ENCODE measurements around the gene ZNF664.

The ZNF664 gene

GRCh38 chr12:124032265-124032886, 59.4 kb downstream of the ZNF664 start:
- Mint-ChIP-seq H3K4me3 (no peak overlapping the region), H3K27ac (no peak overlapping the region), H3K36me3 (ENCODE audit: insufficient read depth) (peaks cover 3% of the 10 kb centered on the region), H3K9me3 (no peaks in the 10 kb centered on the region), H3K4me1 (ENCODE audit: low read depth in 2 of 2) (peaks cover 0 to 4% of the 10 kb centered on the region in 2 donors), H3K27me3 (peaks cover 19 to 23% of the 10 kb centered on the region in 2 donors)
- DNase-seq (peak in 1 of 3 experiments; percentile 8), ATAC-seq (replicated peaks) (no peak)

GRCh38 chr12:124033859-124034258, 60.8 kb downstream of the ZNF664 start:
- Mint-ChIP-seq H3K4me1 (ENCODE audit: low read depth in 2 of 2) (peaks cover 0 to 4% of the 10 kb centered on the region in 2 donors), H3K36me3 (ENCODE audit: insufficient read depth) (peaks cover 3% of the 10 kb centered on the region), H3K27ac (no peak overlapping the region), H3K4me3 (no peak overlapping the region), H3K9me3 (no peaks in the 10 kb centered on the region), H3K27me3 (peaks cover 21 to 24% of the 10 kb centered on the region in 2 donors)
- ATAC-seq (replicated peaks) (no peak), DNase-seq (no peak)

- ATAC-seq (replicated peaks) (no peak), DNase-seq (no peak)
- Mint-ChIP-seq H3K4me3 (no peak overlapping the region), H3K27me3 (peaks cover 21 to 24% of the 10 kb centered on the region in 2 donors), H3K4me1 (ENCODE audit: low read depth in 2 of 2) (peaks cover 0 to 4% of the 10 kb centered on the region in 2 donors), H3K27ac (no peak overlapping the region), H3K36me3 (ENCODE audit: insufficient read depth) (peaks cover 3% of the 10 kb centered on the region), H3K9me3 (no peaks in the 10 kb centered on the region)
Measured at GRCh38 chr12:124034297-124034696, 61.3 kb downstream of the ZNF664 start.

GRCh38 chr12:124035163-124035562, 62.1 kb downstream of the ZNF664 start:
- Mint-ChIP-seq H3K4me3 (no peak overlapping the region), H3K36me3 (ENCODE audit: insufficient read depth) (peaks cover 3% of the 10 kb centered on the region), H3K4me1 (ENCODE audit: low read depth in 2 of 2) (peaks cover 0 to 4% of the 10 kb centered on the region in 2 donors), H3K27ac (no peak overlapping the region), H3K9me3 (no peaks in the 10 kb centered on the region), H3K27me3 (peaks cover 21 to 24% of the 10 kb centered on the region in 2 donors)
- DNase-seq (no peak), ATAC-seq (replicated peaks) (no peak)

GRCh38 chr12:124036171-124036598, 63.2 kb downstream of the ZNF664 start:
- no peak for ATAC-seq (replicated peaks)
- peaks cover 21 to 24% of the 10 kb centered on the region in 2 donors for H3K27me3 Mint-ChIP-seq

GRCh38 chr12:124036657-124037109, 63.7 kb downstream of the ZNF664 start:
- no peak overlapping the region for H3K27ac Mint-ChIP-seq
- no peaks in the 10 kb centered on the region for H3K9me3 Mint-ChIP-seq
- peaks cover 0 to 4% of the 10 kb centered on the region in 2 donors for H3K4me1 Mint-ChIP-seq (ENCODE audit: low read depth in 2 of 2)
- ATAC-seq (replicated peaks), result peak; percentile 39
- no peak overlapping the region for H3K4me3 Mint-ChIP-seq
- peaks cover 3% of the 10 kb centered on the region for H3K36me3 Mint-ChIP-seq (ENCODE audit: insufficient read depth)
- peaks cover 21 to 24% of the 10 kb centered on the region in 2 donors for H3K27me3 Mint-ChIP-seq
- peak; percentile 35 to 40 (median 36) for DNase-seq

More at GRCh38 chr12:124036171-124036598, 63.2 kb downstream of the ZNF664 start:
- Mint-ChIP-seq H3K27ac (no peak overlapping the region), H3K4me3 (no peak overlapping the region), H3K36me3 (ENCODE audit: insufficient read depth) (peaks cover 3% of the 10 kb centered on the region), H3K4me1 (ENCODE audit: low read depth in 2 of 2) (peaks cover 0 to 4% of the 10 kb centered on the region in 2 donors), H3K9me3 (no peaks in the 10 kb centered on the region)
- no peak for DNase-seq

GRCh38 chr12:124037331-124037730, 64.3 kb downstream of the ZNF664 start:
- Mint-ChIP-seq H3K27ac (no peak overlapping the region), H3K4me3 (no peak overlapping the region), H3K36me3 (ENCODE audit: insufficient read depth) (peaks cover 3% of the 10 kb centered on the region), H3K9me3 (no peaks in the 10 kb centered on the region), H3K4me1 (ENCODE audit: low read depth in 2 of 2) (peaks cover 0 to 4% of the 10 kb centered on the region in 2 donors), H3K27me3 (peaks cover 21 to 26% of the 10 kb centered on the region in 2 donors)
- ATAC-seq (replicated peaks) (no peak), DNase-seq (no peak)

- H3K27ac Mint-ChIP-seq, result no peak overlapping the region
- H3K27me3 Mint-ChIP-seq, result peaks cover 19 to 38% of the 10 kb centered on the region in 2 donors
- peaks cover 0 to 6% of the 10 kb centered on the region in 2 donors for H3K4me1 Mint-ChIP-seq (ENCODE audit: low read depth in 2 of 2)
- DNase-seq (no peak), ATAC-seq (replicated peaks) (no peak)
- no peak overlapping the region for H3K4me3 Mint-ChIP-seq
- no peaks in the 10 kb centered on the region for H3K36me3 Mint-ChIP-seq (ENCODE audit: insufficient read depth)
- no peaks in the 10 kb centered on the region for H3K9me3 Mint-ChIP-seq
Measured at GRCh38 chr12:124039276-124039675, 66.3 kb downstream of the ZNF664 start.

GRCh38 chr12:124040291-124040690, 67.3 kb downstream of the ZNF664 start:
- no peak overlapping the region for H3K27ac Mint-ChIP-seq
- H3K4me1 Mint-ChIP-seq (ENCODE audit: low read depth in 2 of 2), result peaks cover 0 to 6% of the 10 kb centered on the region in 2 donors
- DNase-seq, result no peak

GRCh38 chr12:124040737-124041136, 67.7 kb downstream of the ZNF664 start:
- H3K27ac Mint-ChIP-seq, result no peak overlapping the region
- peaks cover 20 to 32% of the 10 kb centered on the region in 2 donors for H3K27me3 Mint-ChIP-seq
- H3K36me3 Mint-ChIP-seq (ENCODE audit: insufficient read depth), result no peaks in the 10 kb centered on the region
- no peak overlapping the region for H3K4me3 Mint-ChIP-seq
- H3K9me3 Mint-ChIP-seq, result no peaks in the 10 kb centered on the region
- H3K4me1 Mint-ChIP-seq (ENCODE audit: low read depth in 2 of 2), result peaks cover 0 to 6% of the 10 kb centered on the region in 2 donors
- ATAC-seq (replicated peaks) (no peak), DNase-seq (no peak)

More at GRCh38 chr12:124040291-124040690, 67.3 kb downstream of the ZNF664 start:
- no peaks in the 10 kb centered on the region for H3K36me3 Mint-ChIP-seq (ENCODE audit: insufficient read depth)
- no peak overlapping the region for H3K4me3 Mint-ChIP-seq
- no peaks in the 10 kb centered on the region for H3K9me3 Mint-ChIP-seq
- ATAC-seq (replicated peaks), result no peak
- peaks cover 20 to 32% of the 10 kb centered on the region in 2 donors for H3K27me3 Mint-ChIP-seq

GRCh38 chr12:124041907-124042306, 68.9 kb downstream of the ZNF664 start:
- H3K27me3 Mint-ChIP-seq, result peaks cover 13 to 23% of the 10 kb centered on the region in 2 donors
- H3K9me3 Mint-ChIP-seq, result peaks cover 0 to 7% of the 10 kb centered on the region in 2 donors
- DNase-seq (no peak), ATAC-seq (replicated peaks) (no peak)
- H3K4me1 Mint-ChIP-seq (ENCODE audit: low read depth in 2 of 2), result peaks cover 0 to 2% of the 10 kb centered on the region in 2 donors
- no peak overlapping the region for H3K27ac Mint-ChIP-seq
- no peaks in the 10 kb centered on the region for H3K36me3 Mint-ChIP-seq (ENCODE audit: insufficient read depth)
- no peak overlapping the region for H3K4me3 Mint-ChIP-seq

GRCh38 chr12:124044021-124044420, 71.0 kb downstream of the ZNF664 start:
- Mint-ChIP-seq H3K4me1 (ENCODE audit: low read depth in 2 of 2) (peaks cover 2 to 3% of the 10 kb centered on the region in 2 donors), H3K4me3 (no peak overlapping the region), H3K36me3 (ENCODE audit: insufficient read depth) (no peaks in the 10 kb centered on the region), H3K27me3 (peaks cover 7 to 17% of the 10 kb centered on the region in 2 donors), H3K27ac (no peak overlapping the region), H3K9me3 (peaks cover 5 to 15% of the 10 kb centered on the region in 2 donors)
- DNase-seq (no peak), ATAC-seq (replicated peaks) (no peak)

- DNase-seq, result no peak
- peaks cover 2 to 5% of the 10 kb centered on the region in 2 donors for H3K4me1 Mint-ChIP-seq (ENCODE audit: low read depth in 2 of 2)
Measured at GRCh38 chr12:124044809-124045321, 71.8 kb downstream of the ZNF664 start.

More at GRCh38 chr12:124044809-124045321, 71.8 kb downstream of the ZNF664 start:
- no peak overlapping the region for H3K27ac Mint-ChIP-seq
- H3K36me3 Mint-ChIP-seq (ENCODE audit: insufficient read depth), result no peaks in the 10 kb centered on the region
- H3K27me3 Mint-ChIP-seq, result peaks cover 7 to 17% of the 10 kb centered on the region in 2 donors
- ATAC-seq (replicated peaks), result no peak
- peaks cover 5 to 15% of the 10 kb centered on the region in 2 donors for H3K9me3 Mint-ChIP-seq
- H3K4me3 Mint-ChIP-seq, result no peak overlapping the region
